ENCODE results near the gene CCDC187.

- TF ChIP-seq EZH2 (IDR thresholded peaks at IDR 0.05; ENCODE audit: low read depth) (no peak), CTCF (conservative IDR thresholded peaks at IDR 0.05) (no peak)
These were observed 21.5 kb downstream of the CCDC187 start for GRCh38 chr9:136282272-136282861.
